ENCODE measurements around the gene PPP1R9A. TPM values are rescaled to one million over a fixed set of nuclear protein-coding genes. Genes with fewer than 3 reads are reported as not detected.
A peak's percentile ranks its signal among the peaks of the same experiment; 100 is the strongest.

The PPP1R9A gene
- total and polyA plus RNA-seq, 4 donors = 2.2 to 59.1 (median 14.6) TPM

GRCh38 chr7:95269640-95270039 lies 362.2 kb downstream of the PPP1R9A start:
- WGBS, 2 donors = 91 to 92% methylated on average over 5 of the region's 5 CpGs
- no peak for TF ChIP-seq CTCF (IDR thresholded peaks at IDR 0.05; ENCODE audit: control extremely low read depth, extremely low read depth)

GRCh38 chr7:95276114-95276513 lies 368.7 kb downstream of the PPP1R9A start:
- Histone ChIP-seq H3K4me1 (ENCODE audit: control insufficient read depth in 5 of 5, insufficient read depth in 5 of 5, low read length in 5 of 5) (peaks cover 0 to 5% (median 0%) of the 10 kb centered on the region in 5 donors), H3K36me3 (ENCODE audit: control insufficient read depth in 4 of 4, insufficient read depth in 4 of 4, low read length in 4 of 4) (no peaks in the 10 kb centered on the region), H3K27me3 (ENCODE audit: control insufficient read depth in 3 of 3, insufficient read depth in 3 of 3, low read length in 2 of 3) (no peaks in the 10 kb centered on the region), H3K27ac (ENCODE audit: low read depth in 1 of 2, low read length in 1 of 2) (no peak overlapping the region), H3K9me3 (ENCODE audit: control insufficient read depth in 4 of 4, insufficient read depth in 3 of 4, low read length in 3 of 4) (no peaks in the 10 kb centered on the region), H3K9ac (ENCODE audit: insufficient read depth in 1 of 2, low read length in 2 of 2) (no peak overlapping the region), H3K4me3 (no peak overlapping the region)
- DNase-seq = no peak
- no peak for ATAC-seq (ENCODE audit: insufficient read depth, low FRiP score)
- 93% methylated on average over 2 of the region's 2 CpGs for WGBS, 2 donors
- TF ChIP-seq CTCF (IDR thresholded peaks at IDR 0.05; ENCODE audit: control extremely low read depth, extremely low read depth) = no peak

More at GRCh38 chr7:95269640-95270039, 362.2 kb downstream of the PPP1R9A start:
- Histone ChIP-seq H3K27me3 (ENCODE audit: control insufficient read depth in 3 of 3, insufficient read depth in 3 of 3, low read length in 2 of 3) (no peaks in the 10 kb centered on the region), H3K4me1 (ENCODE audit: control insufficient read depth in 5 of 5, insufficient read depth in 5 of 5, low read length in 5 of 5) (no peaks in the 10 kb centered on the region), H3K27ac (ENCODE audit: low read depth in 1 of 2, low read length in 1 of 2) (no peak overlapping the region), H3K4me3 (no peak overlapping the region), H3K9ac (ENCODE audit: insufficient read depth in 1 of 2, low read length in 2 of 2) (no peak overlapping the region), H3K9me3 (ENCODE audit: control insufficient read depth in 4 of 4, insufficient read depth in 3 of 4, low read length in 3 of 4) (no peaks in the 10 kb centered on the region), H3K36me3 (ENCODE audit: control insufficient read depth in 4 of 4, insufficient read depth in 4 of 4, low read length in 4 of 4) (peaks cover 0 to 8% (median under 1%) of the 10 kb centered on the region in 4 donors)
- DNase-seq = no peak
- no peak for ATAC-seq (ENCODE audit: insufficient read depth, low FRiP score)

- Histone ChIP-seq H3K9me3 (ENCODE audit: control insufficient read depth in 4 of 4, insufficient read depth in 3 of 4, low read length in 3 of 4) (no peaks in the 10 kb centered on the region), H3K4me3 (no peak overlapping the region), H3K36me3 (ENCODE audit: control insufficient read depth in 4 of 4, insufficient read depth in 4 of 4, low read length in 4 of 4) (no peaks in the 10 kb centered on the region), H3K27me3 (ENCODE audit: control insufficient read depth in 3 of 3, insufficient read depth in 3 of 3, low read length in 2 of 3) (no peaks in the 10 kb centered on the region), H3K27ac (ENCODE audit: low read depth in 1 of 2, low read length in 1 of 2) (no peak overlapping the region), H3K9ac (ENCODE audit: insufficient read depth in 1 of 2, low read length in 2 of 2) (no peak overlapping the region), H3K4me1 (ENCODE audit: control insufficient read depth in 5 of 5, insufficient read depth in 5 of 5, low read length in 5 of 5) (peaks cover 0 to 5% (median 0%) of the 10 kb centered on the region in 5 donors)
- no peak for ATAC-seq (ENCODE audit: insufficient read depth, low FRiP score)
- TF ChIP-seq CTCF (IDR thresholded peaks at IDR 0.05; ENCODE audit: control extremely low read depth, extremely low read depth) = no peak
- WGBS, 2 donors = 65 to 76% methylated on average over 2 of the region's 2 CpGs
- peak in 2 of 3 donors; percentile 8 to 43 for DNase-seq
Measured at GRCh38 chr7:95279417-95279816, 372.0 kb downstream of the PPP1R9A start.

GRCh38 chr7:95286096-95286495 lies 378.7 kb downstream of the PPP1R9A start:
- H3K36me3 ChIP-seq (ENCODE audit: control insufficient read depth in 4 of 4, insufficient read depth in 4 of 4, low read length in 4 of 4) = peaks cover 0 to 2% (median 0%) of the 10 kb centered on the region in 4 donors

More at GRCh38 chr7:95286096-95286495, 378.7 kb downstream of the PPP1R9A start:
- DNase-seq = no peak
- H3K4me1 ChIP-seq (ENCODE audit: control insufficient read depth in 5 of 5, insufficient read depth in 5 of 5, low read length in 5 of 5) = no peaks in the 10 kb centered on the region
- no peak for ATAC-seq (ENCODE audit: insufficient read depth, low FRiP score)
- no peak overlapping the region for H3K4me3 ChIP-seq
- H3K27ac ChIP-seq (ENCODE audit: low read depth in 1 of 2, low read length in 1 of 2) = no peak overlapping the region
- no peak for TF ChIP-seq CTCF (IDR thresholded peaks at IDR 0.05; ENCODE audit: control extremely low read depth, extremely low read depth)
- 64 to 86% methylated on average over 2 of the region's 2 CpGs for WGBS, 2 donors
- H3K9ac ChIP-seq (ENCODE audit: insufficient read depth in 1 of 2, low read length in 2 of 2) = no peak overlapping the region
- no peaks in the 10 kb centered on the region for H3K27me3 ChIP-seq (ENCODE audit: control insufficient read depth in 3 of 3, insufficient read depth in 3 of 3, low read length in 2 of 3)
- H3K9me3 ChIP-seq (ENCODE audit: control insufficient read depth in 4 of 4, insufficient read depth in 3 of 4, low read length in 3 of 4) = no peaks in the 10 kb centered on the region

Data from lung (tissue), 12 donors.